Activated CD4-positive, alpha-beta T cell treated with anti-CD3 and anti-CD28 coated beads, Interleukin-2, amount 50 U/mL, for 4 hours (primary cell): ENCODE measurements around the gene RBMS3.

ENCODE experiments used
- DNase-seq, 2 experiments: peaks; one replicate each; pipeline ENCODE4 v3.0.0-alpha.2; 2020

Gene RBMS3

GRCh38 chr3:29695643-29696198, 414.9 kb downstream of the RBMS3 start:
- no peak for DNase-seq

- no peak for DNase-seq
Measured at GRCh38 chr3:29696311-29696710, 415.4 kb downstream of the RBMS3 start.

- DNase-seq, result no peak
Measured at GRCh38 chr3:29697989-29698388, 417.1 kb downstream of the RBMS3 start.

GRCh38 chr3:29700256-29700655, 419.4 kb downstream of the RBMS3 start:
- no peak for DNase-seq

- no peak for DNase-seq
Measured at GRCh38 chr3:29701326-29701983, 420.6 kb downstream of the RBMS3 start.

GRCh38 chr3:29705906-29706844, 425.3 kb downstream of the RBMS3 start:
- DNase-seq, result no peak

GRCh38 chr3:29708884-29709283, 428.0 kb downstream of the RBMS3 start:
- DNase-seq, result no peak

GRCh38 chr3:29711255-29711771, 430.4 kb downstream of the RBMS3 start:
- no peak for DNase-seq

GRCh38 chr3:29716213-29716612, 435.3 kb downstream of the RBMS3 start:
- no peak for DNase-seq

GRCh38 chr3:29718661-29719065, 437.8 kb downstream of the RBMS3 start:
- DNase-seq, result no peak

GRCh38 chr3:29720665-29721064, 439.8 kb downstream of the RBMS3 start:
- no peak for DNase-seq

GRCh38 chr3:29721789-29722188, 440.9 kb downstream of the RBMS3 start:
- no peak for DNase-seq

GRCh38 chr3:29731050-29731449, 450.2 kb downstream of the RBMS3 start:
- no peak for DNase-seq

- no peak for DNase-seq
Measured at GRCh38 chr3:29741231-29741630, 460.4 kb downstream of the RBMS3 start.

GRCh38 chr3:29745232-29745870, 464.5 kb downstream of the RBMS3 start:
- DNase-seq, result no peak

- DNase-seq, result no peak
Measured at GRCh38 chr3:29746163-29746760, 465.4 kb downstream of the RBMS3 start.

- no peak for DNase-seq
Measured at GRCh38 chr3:29747991-29748390, 467.1 kb downstream of the RBMS3 start.

- no peak for DNase-seq
Measured at GRCh38 chr3:29751647-29752314, 470.9 kb downstream of the RBMS3 start.

GRCh38 chr3:29754346-29754745, 473.5 kb downstream of the RBMS3 start:
- no peak for DNase-seq

GRCh38 chr3:29755416-29755815, 474.5 kb downstream of the RBMS3 start:
- DNase-seq, result no peak

- DNase-seq, result no peak
Measured at GRCh38 chr3:29757054-29757777, 476.3 kb downstream of the RBMS3 start.

- DNase-seq, result no peak
Measured at GRCh38 chr3:29758108-29758433, 477.2 kb downstream of the RBMS3 start.
